Measurements from ENCODE around the gene PTCH2. TPM values are rescaled to one million over a fixed set of nuclear protein-coding genes. Genes with fewer than 3 reads are reported as not detected.
"Not testable (repeated sequence)": the region's sequence is repeated elsewhere in the genome, so short reads cannot be mapped to it uniquely, and the experiment has no call there.

PTCH2 gene
- total RNA-seq, 1 donor from 2014 or later: 20.3 TPM

GRCh38 chr1:44819608-44820327 lies 23.3 kb downstream of the PTCH2 start:
- peaks cover 6% of the 10 kb centered on the region for H3K4me1 Mint-ChIP-seq (ENCODE audit: low read depth, unreplicated experiment)
- peak overlapping the region; percentile 89 for H3K4me3 Mint-ChIP-seq (ENCODE audit: unreplicated experiment)
- TF ChIP-seq CTCF (IDR thresholded peaks at IDR 0.05; ENCODE audit: partially characterized antibody, unreplicated experiment): no peak
- H3K27me3 Mint-ChIP-seq (ENCODE audit: unreplicated experiment): peaks cover 8% of the 10 kb centered on the region
- peak overlapping the region; percentile 100 for H3K27ac Mint-ChIP-seq (ENCODE audit: unreplicated experiment)
- peaks cover 15% of the 10 kb centered on the region for H3K9me3 Mint-ChIP-seq (ENCODE audit: unreplicated experiment)
- DNase-seq: peak; percentile 73
- H3K36me3 Mint-ChIP-seq (ENCODE audit: unreplicated experiment): peaks cover 5% of the 10 kb centered on the region

- H3K27ac Mint-ChIP-seq (ENCODE audit: unreplicated experiment): peak overlapping the region; percentile 100
- H3K9me3 Mint-ChIP-seq (ENCODE audit: unreplicated experiment): peaks cover 15% of the 10 kb centered on the region
- TF ChIP-seq CTCF (IDR thresholded peaks at IDR 0.05; ENCODE audit: partially characterized antibody, unreplicated experiment): no peak
- DNase-seq: peak; percentile 3
- peaks cover 5% of the 10 kb centered on the region for H3K36me3 Mint-ChIP-seq (ENCODE audit: unreplicated experiment)
- H3K4me3 Mint-ChIP-seq (ENCODE audit: unreplicated experiment): peak overlapping the region; percentile 89
- H3K4me1 Mint-ChIP-seq (ENCODE audit: low read depth, unreplicated experiment): peaks cover 6% of the 10 kb centered on the region
- peaks cover 8% of the 10 kb centered on the region for H3K27me3 Mint-ChIP-seq (ENCODE audit: unreplicated experiment)
These were observed 23.9 kb downstream of the PTCH2 start for GRCh38 chr1:44819196-44819607.

DNA sequence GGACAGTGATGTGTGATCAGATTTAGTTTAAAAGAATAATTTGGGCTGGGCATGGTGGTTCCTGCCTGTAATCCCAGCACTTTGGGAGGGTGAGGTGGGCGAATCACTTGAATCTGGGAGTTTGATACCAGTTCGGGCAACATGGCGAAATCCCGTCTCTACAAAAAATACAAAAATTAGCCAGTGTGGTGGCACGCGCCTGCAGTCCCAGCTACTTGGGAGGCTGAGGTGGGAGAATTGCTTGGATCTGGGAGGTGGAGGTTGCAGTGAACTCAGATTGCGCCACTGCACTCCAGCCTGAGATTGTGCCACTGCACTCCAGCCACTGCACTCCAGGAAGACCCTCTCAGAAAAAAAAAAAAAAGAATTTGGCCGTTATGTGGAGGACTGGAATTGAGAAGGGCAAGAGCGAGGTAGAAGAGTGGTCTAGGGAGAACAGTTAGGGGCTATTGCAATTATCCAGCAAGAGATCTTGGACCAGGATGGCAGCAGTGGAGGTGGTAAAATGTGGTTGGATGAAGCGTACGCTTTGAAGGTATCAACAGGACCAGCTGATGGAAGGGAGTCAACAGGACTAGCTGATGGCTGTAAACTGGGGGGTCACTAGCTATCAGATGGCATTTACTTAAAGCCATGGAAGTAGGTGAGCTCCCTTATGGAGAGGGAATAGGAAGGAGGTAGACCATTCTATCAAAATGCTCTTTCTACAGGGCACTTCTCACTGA lies 25.1 kb downstream of the PTCH2 start:
- H3K27me3 Mint-ChIP-seq (ENCODE audit: unreplicated experiment): peaks cover 13% of the 10 kb centered on the region
- peaks cover 19% of the 10 kb centered on the region for H3K9me3 Mint-ChIP-seq (ENCODE audit: unreplicated experiment)
- H3K36me3 Mint-ChIP-seq (ENCODE audit: unreplicated experiment): peaks cover 5% of the 10 kb centered on the region
- peak overlapping the region; percentile 30 for H3K4me3 Mint-ChIP-seq (ENCODE audit: unreplicated experiment)
- peak overlapping the region; percentile 6 for H3K27ac Mint-ChIP-seq (ENCODE audit: unreplicated experiment)
- peaks cover 8% of the 10 kb centered on the region for H3K4me1 Mint-ChIP-seq (ENCODE audit: low read depth, unreplicated experiment)
- no peak for TF ChIP-seq CTCF (IDR thresholded peaks at IDR 0.05; ENCODE audit: partially characterized antibody, unreplicated experiment)
- DNase-seq: no peak

DNA sequence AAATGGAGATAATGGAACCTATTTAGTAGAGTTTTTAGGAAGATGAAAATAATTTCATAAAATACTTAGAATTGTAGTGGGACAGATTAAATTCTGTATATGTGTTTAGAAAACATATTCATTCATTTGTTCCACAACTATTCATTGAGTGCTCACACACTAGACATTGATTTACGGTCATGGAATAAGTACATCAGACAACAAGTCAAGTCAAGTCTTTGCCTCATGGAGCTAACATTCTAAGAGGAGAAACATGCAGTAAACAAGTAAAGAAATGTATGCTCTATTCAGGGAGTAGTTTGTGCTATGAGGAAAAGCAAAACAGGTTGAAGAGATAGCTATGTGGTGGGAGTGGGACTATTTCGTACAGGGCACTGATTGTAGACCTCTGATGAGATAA lies 25.7 kb downstream of the PTCH2 start:
- Mint-ChIP-seq H3K27ac (ENCODE audit: unreplicated experiment) (peak overlapping the region; percentile 3), H3K4me1 (ENCODE audit: low read depth, unreplicated experiment) (peaks cover 8% of the 10 kb centered on the region), H3K4me3 (ENCODE audit: unreplicated experiment) (no peak overlapping the region), H3K27me3 (ENCODE audit: unreplicated experiment) (peaks cover 18% of the 10 kb centered on the region), H3K9me3 (ENCODE audit: unreplicated experiment) (peaks cover 21% of the 10 kb centered on the region), H3K36me3 (ENCODE audit: unreplicated experiment) (peaks cover 5% of the 10 kb centered on the region)
- no peak for TF ChIP-seq CTCF (IDR thresholded peaks at IDR 0.05; ENCODE audit: partially characterized antibody, unreplicated experiment)
- DNase-seq: no peak

DNA sequence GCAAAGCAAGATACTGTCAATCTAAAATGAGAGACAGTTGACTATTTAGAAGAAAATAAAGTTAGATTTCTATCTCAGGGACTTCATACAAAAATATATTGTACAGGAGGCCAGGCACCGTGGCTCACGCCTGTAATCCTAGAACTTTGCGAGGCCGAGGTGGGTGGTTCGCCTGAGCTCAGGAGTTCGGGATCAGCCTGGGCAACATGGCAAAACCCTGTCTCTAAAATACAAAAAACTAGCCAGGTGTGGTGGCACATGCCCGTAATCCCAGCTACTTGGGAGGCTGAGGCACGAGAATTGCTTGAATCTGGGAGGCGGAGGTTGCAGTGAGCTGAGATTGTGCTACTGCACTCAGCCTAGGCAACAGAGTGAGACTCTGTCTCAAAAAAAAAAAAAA lies 27.1 kb downstream of the PTCH2 start:
- peaks cover 16% of the 10 kb centered on the region for H3K4me1 Mint-ChIP-seq (ENCODE audit: low read depth, unreplicated experiment)
- peak; percentile 2 for DNase-seq
- not testable (repeated sequence) for H3K4me3 Mint-ChIP-seq (ENCODE audit: unreplicated experiment); H3K36me3 Mint-ChIP-seq (ENCODE audit: unreplicated experiment); H3K27ac Mint-ChIP-seq (ENCODE audit: unreplicated experiment)
- H3K9me3 Mint-ChIP-seq (ENCODE audit: unreplicated experiment): peaks cover 19% of the 10 kb centered on the region
- H3K27me3 Mint-ChIP-seq (ENCODE audit: unreplicated experiment): peaks cover 24% of the 10 kb centered on the region
